Measurements from ENCODE around the gene GCM1. TPM values are rescaled to one million over a fixed set of nuclear protein-coding genes. Genes with fewer than 3 reads are reported as not detected.

The GCM1 gene
- total and polyA plus RNA-seq, 2 experiments from 2014 or later: 0.33 TPM; not detected in 1

DNA sequence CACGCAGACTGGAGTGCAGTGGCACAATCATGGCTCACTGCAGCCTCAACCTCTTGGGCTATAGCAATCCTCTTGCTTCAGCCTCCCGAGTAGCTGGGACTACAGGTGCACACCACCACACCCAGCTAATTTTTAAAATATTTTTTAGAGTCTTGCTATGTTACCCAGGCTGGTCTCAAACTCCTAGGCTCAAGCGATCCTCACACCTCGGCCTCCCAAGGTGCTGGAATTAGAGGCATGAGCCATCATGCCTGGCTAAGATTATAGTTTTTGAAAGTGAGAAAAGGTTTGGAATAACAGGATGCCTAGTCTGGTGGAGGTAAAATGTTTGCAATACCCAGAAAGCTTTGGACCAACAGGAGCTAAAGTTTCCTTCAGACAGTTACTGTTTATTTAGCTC, 23.4 kb downstream of the GCM1 start:
- Histone ChIP-seq H3K9me2 (replicated peaks; ENCODE audit: insufficient read depth) (no peaks in the 10 kb centered on the region), H3K4me1 (ENCODE audit: insufficient read depth) (no peaks in the 10 kb centered on the region), H4K20me1 (ENCODE audit: insufficient read depth, poor library complexity, severe bottlenecking) (no peaks in the 10 kb centered on the region), H3K4me3 (no peak overlapping the region), H3K4me2 (no peak overlapping the region), H3K27ac (no peak overlapping the region), H3K79me2 (no peaks in the 10 kb centered on the region), H3K9me3 (ENCODE audit: low read depth) (no peaks in the 10 kb centered on the region), H3K27me3 (no peaks in the 10 kb centered on the region), H2AFZ (no peak overlapping the region), H3K36me3 (replicated peaks; ENCODE audit: insufficient read depth, low read depth) (no peaks in the 10 kb centered on the region)
- DNase-seq (ENCODE audit: low spot score): no peak
- WGBS (ENCODE audit: low lambda C conversion rate, missing lambda C conversion rate): 88% methylated on average over 4 of the region's 4 CpGs
- TF ChIP-seq, protein P1, sequence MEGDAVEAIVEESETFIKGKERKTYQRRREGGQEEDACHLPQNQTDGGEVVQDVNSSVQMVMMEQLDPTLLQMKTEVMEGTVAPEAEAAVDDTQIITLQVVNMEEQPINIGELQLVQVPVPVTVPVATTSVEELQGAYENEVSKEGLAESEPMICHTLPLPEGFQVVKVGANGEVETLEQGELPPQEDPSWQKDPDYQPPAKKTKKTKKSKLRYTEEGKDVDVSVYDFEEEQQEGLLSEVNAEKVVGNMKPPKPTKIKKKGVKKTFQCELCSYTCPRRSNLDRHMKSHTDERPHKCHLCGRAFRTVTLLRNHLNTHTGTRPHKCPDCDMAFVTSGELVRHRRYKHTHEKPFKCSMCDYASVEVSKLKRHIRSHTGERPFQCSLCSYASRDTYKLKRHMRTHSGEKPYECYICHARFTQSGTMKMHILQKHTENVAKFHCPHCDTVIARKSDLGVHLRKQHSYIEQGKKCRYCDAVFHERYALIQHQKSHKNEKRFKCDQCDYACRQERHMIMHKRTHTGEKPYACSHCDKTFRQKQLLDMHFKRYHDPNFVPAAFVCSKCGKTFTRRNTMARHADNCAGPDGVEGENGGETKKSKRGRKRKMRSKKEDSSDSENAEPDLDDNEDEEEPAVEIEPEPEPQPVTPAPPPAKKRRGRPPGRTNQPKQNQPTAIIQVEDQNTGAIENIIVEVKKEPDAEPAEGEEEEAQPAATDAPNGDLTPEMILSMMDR (IDR thresholded peaks at IDR 0.05; ENCODE audit: poor library complexity): no peak
- TF ChIP-seq EZH2 (IDR thresholded peaks at IDR 0.05; ENCODE audit: borderline replicate concordance): no peak
- no peak for TF ChIP-seq EZH2phosphoT487 (IDR thresholded peaks at IDR 0.05; ENCODE audit: low read depth, severe bottlenecking, unreplicated experiment)

DNA sequence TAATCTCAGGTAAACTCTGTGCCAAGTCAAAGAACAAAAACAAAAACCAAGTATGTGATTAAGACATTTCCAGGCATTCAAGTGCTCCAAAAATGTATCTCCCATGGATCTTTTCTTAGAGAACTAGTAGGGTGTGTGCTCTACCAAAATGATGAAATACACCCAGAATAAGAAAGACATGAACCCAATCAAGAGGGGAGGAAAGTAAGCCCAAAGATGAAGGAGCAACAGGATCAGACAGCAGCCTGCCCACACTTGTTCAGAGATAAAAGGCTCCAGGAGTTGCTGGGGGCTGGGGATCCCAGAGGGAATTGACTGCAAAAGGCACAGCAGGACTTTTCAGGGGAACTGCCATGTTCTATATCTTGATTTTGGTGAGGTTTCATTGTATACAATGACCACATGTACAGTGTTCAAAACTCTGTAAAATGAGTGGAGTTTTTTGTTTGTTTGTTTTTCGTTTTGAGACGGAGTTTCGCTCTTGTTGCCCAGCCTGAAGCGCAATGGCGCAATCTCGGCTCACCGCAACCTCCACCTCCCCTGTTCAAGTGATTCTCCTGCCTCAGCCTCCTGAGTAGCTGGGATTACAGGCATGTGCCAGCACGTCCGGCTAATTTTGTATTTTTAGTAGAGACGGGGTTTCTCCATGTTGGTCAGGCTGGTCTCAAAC, 24.4 kb downstream of the GCM1 start:
- Histone ChIP-seq H3K4me3 (no peak overlapping the region), H2AFZ (no peak overlapping the region), H4K20me1 (ENCODE audit: insufficient read depth, poor library complexity, severe bottlenecking) (no peaks in the 10 kb centered on the region), H3K4me1 (ENCODE audit: insufficient read depth) (peaks cover 7% of the 10 kb centered on the region), H3K9me3 (ENCODE audit: low read depth) (no peaks in the 10 kb centered on the region), H3K27me3 (no peaks in the 10 kb centered on the region), H3K36me3 (replicated peaks; ENCODE audit: insufficient read depth, low read depth) (no peaks in the 10 kb centered on the region), H3K4me2 (no peak overlapping the region), H3K79me2 (no peaks in the 10 kb centered on the region), H3K9me2 (replicated peaks; ENCODE audit: insufficient read depth) (no peaks in the 10 kb centered on the region), H3K27ac (no peak overlapping the region)
- no peak for TF ChIP-seq EZH2 (IDR thresholded peaks at IDR 0.05; ENCODE audit: borderline replicate concordance)
- TF ChIP-seq, protein P1 (IDR thresholded peaks at IDR 0.05; ENCODE audit: poor library complexity): no peak
- no peak for TF ChIP-seq EZH2phosphoT487 (IDR thresholded peaks at IDR 0.05; ENCODE audit: low read depth, severe bottlenecking, unreplicated experiment)
- DNase-seq (ENCODE audit: low spot score): no peak
- WGBS (ENCODE audit: low lambda C conversion rate, missing lambda C conversion rate): 98% methylated on average over 10 of the region's 10 CpGs

DNA sequence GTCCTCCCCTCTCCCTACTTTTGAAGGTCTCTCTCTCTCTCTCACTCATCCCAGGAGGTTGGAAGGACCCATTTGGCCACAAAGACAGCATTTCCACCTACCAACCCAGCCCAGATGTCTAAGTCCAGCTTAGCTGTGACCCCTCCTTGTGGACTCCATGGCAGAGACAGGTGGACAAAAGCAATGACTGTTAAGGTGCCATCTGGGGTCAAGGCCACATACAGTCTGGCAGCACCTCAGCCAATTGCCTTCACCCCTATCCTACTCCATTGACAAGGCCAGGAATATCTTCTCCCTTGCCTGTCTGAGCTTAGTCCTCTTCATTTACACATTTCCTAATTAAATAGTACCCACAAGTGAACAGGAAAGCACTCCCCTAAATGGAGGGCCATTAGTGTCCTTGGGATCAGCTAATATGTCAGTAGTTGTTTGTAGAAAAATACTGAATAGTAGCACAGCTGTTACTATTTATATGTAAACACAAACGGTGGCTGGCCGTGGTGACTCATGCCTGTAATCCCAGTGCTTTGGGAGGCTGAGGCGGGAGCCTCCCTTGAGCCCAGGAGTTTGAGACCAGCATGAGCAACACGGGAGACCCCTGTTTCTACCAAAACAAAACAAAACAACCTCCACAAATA, 28.8 kb downstream of the GCM1 start:
- Histone ChIP-seq H3K9me2 (replicated peaks; ENCODE audit: insufficient read depth) (no peaks in the 10 kb centered on the region), H3K4me1 (ENCODE audit: insufficient read depth) (peaks cover 7% of the 10 kb centered on the region), H3K27me3 (no peaks in the 10 kb centered on the region), H3K9me3 (ENCODE audit: low read depth) (no peaks in the 10 kb centered on the region), H4K20me1 (ENCODE audit: insufficient read depth, poor library complexity, severe bottlenecking) (no peaks in the 10 kb centered on the region), H3K36me3 (replicated peaks; ENCODE audit: insufficient read depth, low read depth) (no peaks in the 10 kb centered on the region), H3K4me3 (no peak overlapping the region), H2AFZ (no peak overlapping the region), H3K27ac (peak overlapping the region; percentile 24), H3K4me2 (no peak overlapping the region), H3K79me2 (no peaks in the 10 kb centered on the region)
- WGBS (ENCODE audit: low lambda C conversion rate, missing lambda C conversion rate): 26% methylated on average over 4 of the region's 4 CpGs
- no peak for TF ChIP-seq EZH2 (IDR thresholded peaks at IDR 0.05; ENCODE audit: borderline replicate concordance)
- TF ChIP-seq, protein P1 (IDR thresholded peaks at IDR 0.05; ENCODE audit: poor library complexity): no peak
- TF ChIP-seq EZH2phosphoT487 (IDR thresholded peaks at IDR 0.05; ENCODE audit: low read depth, severe bottlenecking, unreplicated experiment): no peak
- DNase-seq (ENCODE audit: low spot score): peak; percentile 52
